H1 (cell line): ENCODE results near the gene WNT7A. TPM values are rescaled to one million over a fixed set of nuclear protein-coding genes. Genes with fewer than 3 reads are reported as not detected.

ENCODE experiments used
- CTCF ChIA-PET: fragments of 300-600 bp; sonication (Branson Sonifier 250); formaldehyde crosslinking; loops from one replicate; lab custom pipeline; 2021; ENCODE audit not compliant: partially characterized antibody; lab: Charles Lee
- POLR2A ChIA-PET: fragments of 300-600 bp; sonication (Branson Sonifier 250); formaldehyde crosslinking; loops from one replicate; lab custom pipeline; 2021; ENCODE audit warnings: inconsistent platforms; ENCODE audit not compliant: partially characterized antibody; lab: Charles Lee
- DNase-seq, 2 experiments: peaks; one replicate each; pipeline versions ENCODE4 v3.0.0 to v3.0.0-alpha.2; 2010 to 2022; ENCODE audit warnings: low spot score in 2 of 2, low read depth in 1 of 2, mixed read lengths in 1 of 2
- FAIRE-seq: peaks from 2 replicates; lab custom pipeline; 2011; peaks lifted over from hg19 to GRCh38; lab: Jason Lieb, UNC
- H2AFZ ChIP-seq: 2 replicates; pipeline ENCODE4 v1.8.1; 2012; ENCODE audit warnings: low read length, inconsistent platforms
- H2AK5ac ChIP-seq: 2 replicates; pipeline ENCODE4 v1.6.1; 2013; ENCODE audit warnings: low read depth, low read length
- H2BK120ac ChIP-seq: replicated peaks from 2 replicates; pipeline ENCODE3; 2013; ENCODE audit warnings: low read depth, low read length, inconsistent platforms
- H2BK12ac ChIP-seq: 2 replicates; pipeline ENCODE4 v1.6.1; 2013; ENCODE audit warnings: low read depth, low read length
- H2BK15ac ChIP-seq: 2 replicates; pipeline ENCODE4 v1.6.1; 2013; ENCODE audit warnings: low read length
- H2BK20ac ChIP-seq: 2 replicates; pipeline ENCODE4 v1.6.1; 2013; ENCODE audit warnings: low read length
- H2BK5ac ChIP-seq: 2 replicates; pipeline ENCODE4 v1.6.1; 2013; ENCODE audit warnings: low read depth, low read length
- H3K14ac ChIP-seq: 2 replicates; pipeline ENCODE4 v1.6.1; 2013; ENCODE audit warnings: inconsistent platforms; ENCODE audit not compliant: insufficient read length
- H3K18ac ChIP-seq: 2 replicates; pipeline ENCODE4 v1.6.1; 2013; ENCODE audit warnings: low read length; ENCODE audit errors: extremely low read depth
- H3K23ac ChIP-seq: 2 replicates; pipeline ENCODE4 v1.6.1; 2013; ENCODE audit warnings: inconsistent platforms; ENCODE audit not compliant: insufficient read length
- H3K23me2 ChIP-seq: 2 replicates; pipeline ENCODE4 v1.6.1; 2013; ENCODE audit warnings: low read depth, low read length
- H3K27ac ChIP-seq: 2 replicates; pipeline ENCODE4 v1.6.1; 2011; ENCODE audit warnings: low read depth, low read length, inconsistent platforms
- H3K27me3 ChIP-seq, 4 experiments: replicated peaks in 1 of 4; 1 replicate in 1 of 4; 2 replicates in 3 of 4; pipeline versions ENCODE4 v1.6.1 to v1.8.1; 2011 to 2013; ENCODE audit warnings: low read length in 3 of 4, mild to moderate bottlenecking in 3 of 4, inconsistent platforms in 2 of 4, mixed read lengths in 2 of 4, moderate library complexity in 1 of 4; ENCODE audit not compliant: control insufficient read depth in 3 of 4, insufficient read depth in 3 of 4; ENCODE audit errors: extremely low read depth in 1 of 4
- H3K36me3 ChIP-seq, 4 experiments: 2 replicates each; pipeline versions ENCODE4 v1.6.1 to v1.8.1; 2011 to 2013; ENCODE audit warnings: mild to moderate bottlenecking in 4 of 4, low read length in 3 of 4, moderate library complexity in 2 of 4, control low read depth in 1 of 4, inconsistent platforms in 1 of 4; ENCODE audit not compliant: insufficient read depth in 4 of 4, control insufficient read depth in 2 of 4
- H3K4ac ChIP-seq: replicated peaks from 2 replicates; pipeline ENCODE3; 2013; ENCODE audit warnings: low read length, low read depth, mixed read lengths, inconsistent platforms; ENCODE audit not compliant: insufficient read length
- H3K4me1 ChIP-seq, 4 experiments: replicated peaks in 1 of 4; 1 replicate in 1 of 4; 2 replicates in 3 of 4; pipeline versions ENCODE4 v1.6.1 to v1.8.1; 2011 to 2013; ENCODE audit warnings: low read length in 3 of 4, inconsistent platforms in 2 of 4, mixed read lengths in 1 of 4; ENCODE audit not compliant: insufficient read depth in 4 of 4, control insufficient read depth in 3 of 4
- H3K4me2 ChIP-seq, 2 experiments: 2 replicates each; pipeline versions ENCODE4 v1.6.1 to v1.8.1; 2011 to 2013; ENCODE audit warnings: low read depth in 2 of 2, low read length in 2 of 2, control low read depth in 1 of 2, inconsistent platforms in 1 of 2, mild to moderate bottlenecking in 1 of 2; ENCODE audit not compliant: insufficient read depth in 1 of 2
- H3K4me3 ChIP-seq, 4 experiments: fragments of 200-600, 300-600 bp in 1 of 4; sonication (generic), shearing (Covaris generic), sonication (Bioruptor Twin) in 1 of 4; 2 replicates each; pipeline versions ENCODE4 v1.5.1 to v1.8.1; 2011 to 2016; ENCODE audit warnings: low read length in 4 of 4, low read depth in 3 of 4, control low read depth in 2 of 4, inconsistent platforms in 2 of 4, mild to moderate bottlenecking in 2 of 4, mixed read lengths in 1 of 4, moderate library complexity in 1 of 4; ENCODE audit not compliant: insufficient read depth in 2 of 4; ENCODE audit errors: extremely low read depth in 1 of 4
- H3K56ac ChIP-seq: replicated peaks from 2 replicates; pipeline ENCODE3; 2013; ENCODE audit warnings: low read depth, mild to moderate bottlenecking, mixed read lengths, low read length, inconsistent platforms; ENCODE audit not compliant: insufficient read length
- H3K79me1 ChIP-seq: 2 replicates; pipeline ENCODE4 v1.6.1; 2013; ENCODE audit warnings: low read depth, low read length, control low read depth
- H3K79me2 ChIP-seq, 2 experiments: 2 replicates each; pipeline versions ENCODE4 v1.6.1 to v1.8.1; 2012 to 2013; ENCODE audit warnings: low read length in 2 of 2, mild to moderate bottlenecking in 2 of 2, inconsistent platforms in 1 of 2; ENCODE audit not compliant: insufficient read depth in 2 of 2, control insufficient read depth in 1 of 2
- H3K9ac ChIP-seq, 4 experiments: replicated peaks in 1 of 4; 1 replicate in 1 of 4; 2 replicates in 3 of 4; pipeline versions ENCODE4 v1.6.1 to v1.8.1; 2011 to 2013; ENCODE audit warnings: low read depth in 3 of 4, low read length in 3 of 4, control low read depth in 2 of 4, mild to moderate bottlenecking in 2 of 4, moderate library complexity in 2 of 4, inconsistent platforms in 1 of 4; ENCODE audit errors: extremely low read depth in 1 of 4
- H3K9me3 ChIP-seq, 2 experiments: 2 replicates each; pipeline versions ENCODE4 v1.6.1 to v1.8.1; 2012 to 2013; ENCODE audit warnings: mild to moderate bottlenecking in 2 of 2, moderate library complexity in 2 of 2, control low read depth in 1 of 2, inconsistent platforms in 1 of 2, low read depth in 1 of 2, low read length in 1 of 2, mixed read lengths in 1 of 2; ENCODE audit not compliant: insufficient read depth in 2 of 2
- H4K20me1 ChIP-seq, 2 experiments: replicated peaks in 1 of 2; 2 replicates each; pipeline versions ENCODE3 to v1.8.1; 2011 to 2013; ENCODE audit warnings: inconsistent platforms in 2 of 2, low read length in 2 of 2, mild to moderate bottlenecking in 1 of 2; ENCODE audit not compliant: insufficient read depth in 2 of 2, control insufficient read depth in 1 of 2
- H4K5ac ChIP-seq: 2 replicates; pipeline ENCODE4 v1.6.1; 2013; ENCODE audit warnings: low read length, low read depth, mixed read lengths, inconsistent platforms; ENCODE audit not compliant: insufficient read length
- H4K8ac ChIP-seq: 2 replicates; pipeline ENCODE4 v1.8.0; 2013; ENCODE audit warnings: mild to moderate bottlenecking, moderate library complexity, low read length, inconsistent platforms; ENCODE audit not compliant: insufficient read depth; ENCODE audit errors: extremely low read depth
- H4K91ac ChIP-seq: replicated peaks from 2 replicates; pipeline ENCODE3; 2013; ENCODE audit warnings: low read length, mixed read lengths, inconsistent platforms; ENCODE audit not compliant: insufficient read length
- CEBPB ChIP-seq: IDR thresholded peaks from 2 replicates; pipeline ENCODE4 v1.6.1; 2012; ENCODE audit warnings: low read depth, low read length
- CHD1 ChIP-seq: IDR thresholded peaks from 2 replicates; pipeline ENCODE4 v1.6.1; 2012; ENCODE audit warnings: low read depth, low read length, improper control_type of control experiment
- JUND ChIP-seq: IDR thresholded peaks from 2 replicates; pipeline ENCODE4 v1.6.1; 2011; ENCODE audit warnings: mild to moderate bottlenecking, improper control_type of control experiment, low read length
- NANOG ChIP-seq: IDR thresholded peaks from 2 replicates; pipeline ENCODE4 v1.6.1; 2011; ENCODE audit warnings: low read length, low read depth, mild to moderate bottlenecking, inconsistent platforms; ENCODE audit not compliant: insufficient read depth, poor library complexity, severe bottlenecking
- POLR2A ChIP-seq, 2 experiments: IDR thresholded peaks; 1 replicate in 1 of 2; 2 replicates in 1 of 2; pipeline ENCODE4 v1.6.1; 2011; ENCODE audit warnings: low read depth in 2 of 2, low read length in 2 of 2, mild to moderate bottlenecking in 2 of 2; ENCODE audit errors: control extremely low read depth in 1 of 2
- RXRA ChIP-seq: IDR thresholded peaks from 2 replicates; pipeline ENCODE4 v1.6.1; 2011; ENCODE audit warnings: low read depth, mild to moderate bottlenecking, low read length, moderate library complexity; ENCODE audit not compliant: insufficient read depth
- SP2 ChIP-seq: IDR thresholded peaks from 2 replicates; pipeline ENCODE4 v1.6.1; 2012; ENCODE audit warnings: mild to moderate bottlenecking, low read length, inconsistent platforms
- YY1 ChIP-seq: IDR thresholded peaks from 2 replicates; pipeline ENCODE4 v1.6.1; 2011; ENCODE audit warnings: low read depth, mild to moderate bottlenecking, low read length
- WGBS, 2 experiments: shearing (Covaris generic) in 1 of 2; methylation state at CpG; one replicate each; pipeline versions ENCODE4 v1.1.6 to v1.1.7; 2013 to 2015; ENCODE audit warnings: low lambda C conversion rate in 2 of 2, mixed read lengths in 2 of 2, inconsistent platforms in 1 of 2, low coverage in 1 of 2, missing lambda C conversion rate in 1 of 2; ENCODE audit not compliant: insufficient replicate concordance in 2 of 2, insufficient coverage in 1 of 2, insufficient read length in 1 of 2; ENCODE audit errors: extremely low coverage in 1 of 2, missing lambda C conversion rate in 1 of 2; 5-methylcytosine and 5-hydroxymethylcytosine counted together
- polyA plus RNA-seq, 7 experiments: library from polyadenylated mRNA; depleted of rRNA in 3 of 7; stranded (reverse) in 5 of 7; unstranded in 2 of 7; fragments of >200 nt in 5 of 7; fragments of 200-250 nt in 2 of 7; gene quantifications; 1 replicate in 5 of 7; 2 replicates in 1 of 7; 4 replicates in 1 of 7; pipeline versions ENCODE4 v1.2.1 to v1.2.3, GENCODE V29; 2011 to 2013; ENCODE audit warnings: missing spikeins in 2 of 7, mixed read lengths in 2 of 7
- total RNA-seq: library from RNA; stranded (reverse); fragmentation: NEBNext Ultra II Directional; extraction: Animal tissue kit (Norgen Biotek cat#: 25700); gene quantifications from 2 replicates; pipeline ENCODE4 v1.2.1, GENCODE V29; 2021

Gene WNT7A
- total and polyA plus RNA-seq, 2 of the 8 experiments (the other 6 are each of a cell fraction or from before 2014, with no cell fraction given) = 0.02 TPM; not detected in 1

DNA sequence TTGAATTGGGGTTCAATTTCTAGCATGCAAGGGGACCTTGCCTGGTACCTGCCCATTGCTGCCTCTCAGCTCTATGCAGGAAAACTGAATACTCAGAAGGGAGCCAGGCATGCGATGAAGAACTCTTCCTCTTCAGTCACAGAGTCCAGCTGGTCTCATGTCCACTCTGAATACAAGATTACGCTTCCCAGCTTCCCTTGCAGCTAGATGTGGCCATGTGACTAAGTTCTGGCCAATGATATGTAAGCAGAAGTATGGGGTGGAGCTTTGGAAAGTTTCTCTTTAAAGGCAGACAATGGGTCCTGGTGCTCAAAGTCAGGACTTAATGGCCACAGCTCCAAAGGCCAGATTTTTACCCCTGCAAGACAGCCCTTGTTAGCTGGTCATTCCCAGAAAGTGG is 9.0 kb downstream of the WNT7A start:
- DNase-seq = no peak
- Histone ChIP-seq H2BK12ac (no peak overlapping the region), H3K79me1 (no peaks in the 10 kb centered on the region), H3K14ac (no peak overlapping the region), H2BK5ac (no peak overlapping the region), H2AK5ac (no peak overlapping the region), H3K4me1 (peaks cover 2 to 15% (median 9%) of the 10 kb centered on the region in 4 experiments; a peak in 6 of 7 replicates), H3K23ac (no peak overlapping the region), H4K20me1 (peaks cover 0 to 1% of the 10 kb centered on the region in 2 experiments), H3K23me2 (no peaks in the 10 kb centered on the region), H3K4me2 (no peak overlapping the region), H3K18ac (no peak overlapping the region), H2BK20ac (no peak overlapping the region), H3K4ac (no peak overlapping the region), H2AFZ (no peak overlapping the region), H4K91ac (no peak overlapping the region), H4K8ac (no peak overlapping the region), H2BK120ac (no peak overlapping the region), H3K4me3 (no peak overlapping the region), H3K27ac (no peak overlapping the region), H3K36me3 (no peaks in the 10 kb centered on the region), H3K27me3 (peaks cover 3 to 27% (median 7%) of the 10 kb centered on the region in 4 experiments; a peak in 6 of 7 replicates), H3K79me2 (no peaks in the 10 kb centered on the region), H3K9me3 (peaks cover 5% of the 10 kb centered on the region in 2 experiments; a peak in 1 of 4 replicates), H3K9ac (no peak overlapping the region), H4K5ac (no peak overlapping the region), H2BK15ac (no peak overlapping the region), H3K56ac (no peak overlapping the region)
- no peak for FAIRE-seq
- POLR2A ChIA-PET = no interaction called here
- 94% methylated on average over 2 of the region's 2 CpGs; no CpG with 5 or more reads in 1 of the 2 experiments for WGBS, 2 experiments
- CTCF ChIA-PET = interaction anchor here (0.6 to 3.0 kb wide), 7 partner anchors 10 to 1436 kb away, joined by 3 to 17 read pairs (median 5); partner anchors contain the start of gene WNT7A
- TF ChIP-seq JUND (no peak), POLR2A (IDR thresholded peaks at IDR 0.05; ENCODE audit: control extremely low read depth in 1 of 2, low read depth in 2 of 2, low read length in 2 of 2) (no peak), RXRA (no peak), SP2 (no peak), YY1 (no peak), CEBPB (no peak), NANOG (no peak), CHD1 (no peak)
